GM12892 (cell line): Measurements from ENCODE around the gene METTL23.

Source experiments
- POLR2A ChIP-seq: IDR thresholded peaks from 2 replicates; pipeline ENCODE4 v1.6.1; 2011; ENCODE audit warnings: low read depth, low read length, control low read depth
- POLR2AphosphoS5 ChIP-seq: IDR thresholded peaks from 2 replicates; pipeline ENCODE4 v1.6.1; 2011; ENCODE audit warnings: low read depth, low read length, control low read depth
- TAF1 ChIP-seq: IDR thresholded peaks from 2 replicates; pipeline ENCODE4 v1.6.1; 2011; ENCODE audit warnings: low read depth, mild to moderate bottlenecking, control low read depth, low read length, borderline replicate concordance

DNA sequence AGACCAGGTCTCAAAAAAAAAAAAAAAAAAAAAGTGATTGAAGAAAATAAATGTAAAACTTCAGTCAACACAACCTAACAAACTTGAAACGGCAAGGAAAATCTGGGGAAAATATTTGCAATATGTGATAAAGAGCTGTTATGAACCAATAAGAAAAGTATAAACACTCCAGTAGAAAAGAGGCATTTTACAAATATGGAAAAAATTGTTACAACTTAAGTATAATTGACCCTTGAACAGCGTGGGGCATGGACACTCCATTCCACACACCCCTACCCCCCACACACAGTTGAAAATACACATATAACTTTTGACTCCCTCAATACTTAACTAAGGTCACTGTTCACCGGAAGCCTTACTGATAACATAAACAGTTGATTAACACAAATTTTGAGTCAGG, 31.9 kb downstream of the METTL23 start:
- TF ChIP-seq POLR2A (no peak), POLR2AphosphoS5 (no peak), TAF1 (no peak)
